LNCAP (cell line): Measurements from ENCODE around the gene N4BP3.

ENCODE experiments used
- TF ChIP-seq, protein P1 (sequence below): fragments of 450-650 bp; IDR thresholded peaks from 2 replicates; pipeline ENCODE4 v1.5.1; 2017; ENCODE audit warnings: mild to moderate bottlenecking

The N4BP3 gene, protein sequence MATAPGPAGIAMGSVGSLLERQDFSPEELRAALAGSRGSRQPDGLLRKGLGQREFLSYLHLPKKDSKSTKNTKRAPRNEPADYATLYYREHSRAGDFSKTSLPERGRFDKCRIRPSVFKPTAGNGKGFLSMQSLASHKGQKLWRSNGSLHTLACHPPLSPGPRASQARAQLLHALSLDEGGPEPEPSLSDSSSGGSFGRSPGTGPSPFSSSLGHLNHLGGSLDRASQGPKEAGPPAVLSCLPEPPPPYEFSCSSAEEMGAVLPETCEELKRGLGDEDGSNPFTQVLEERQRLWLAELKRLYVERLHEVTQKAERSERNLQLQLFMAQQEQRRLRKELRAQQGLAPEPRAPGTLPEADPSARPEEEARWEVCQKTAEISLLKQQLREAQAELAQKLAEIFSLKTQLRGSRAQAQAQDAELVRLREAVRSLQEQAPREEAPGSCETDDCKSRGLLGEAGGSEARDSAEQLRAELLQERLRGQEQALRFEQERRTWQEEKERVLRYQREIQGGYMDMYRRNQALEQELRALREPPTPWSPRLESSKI

DNA sequence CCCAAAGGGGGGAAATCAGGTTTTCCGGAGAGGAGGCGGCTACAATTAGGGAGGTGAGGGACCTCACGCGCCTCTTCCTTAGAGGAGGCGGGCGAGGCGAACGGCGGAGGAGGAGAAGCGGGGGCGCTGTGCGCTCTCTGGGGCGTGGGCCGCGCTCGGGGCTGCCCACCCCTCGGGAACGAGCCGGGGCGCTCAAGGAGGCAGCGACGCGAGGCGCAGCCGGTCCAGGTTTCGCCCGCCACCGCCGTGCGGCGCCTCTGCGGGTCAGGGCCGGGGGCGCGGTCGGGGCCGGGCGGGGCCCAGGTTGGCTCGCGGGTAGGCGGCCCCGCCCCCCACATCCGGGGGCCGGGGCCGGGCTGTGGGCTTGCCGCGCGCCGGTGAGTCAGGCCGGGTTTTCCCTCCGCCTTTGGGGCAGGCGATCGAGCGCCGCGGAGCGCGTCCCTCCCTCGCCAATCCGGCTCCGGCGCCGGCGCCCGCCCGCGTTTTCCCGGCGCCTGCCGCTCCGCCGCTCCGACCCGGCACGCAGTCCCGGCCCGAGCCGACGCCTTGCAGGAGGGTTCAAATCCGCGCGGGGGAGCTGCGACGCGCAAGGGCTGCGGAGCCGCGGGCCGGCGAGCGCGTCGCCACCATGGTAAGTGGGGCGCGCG lies at the start of gene N4BP3:
TSS of gene N4BP3 (plus strand) at position 392 of the 647 bp plus-strand sequence. CDS start 6,052 bp downstream, outside the sequence.
- TF ChIP-seq, protein P1, sequence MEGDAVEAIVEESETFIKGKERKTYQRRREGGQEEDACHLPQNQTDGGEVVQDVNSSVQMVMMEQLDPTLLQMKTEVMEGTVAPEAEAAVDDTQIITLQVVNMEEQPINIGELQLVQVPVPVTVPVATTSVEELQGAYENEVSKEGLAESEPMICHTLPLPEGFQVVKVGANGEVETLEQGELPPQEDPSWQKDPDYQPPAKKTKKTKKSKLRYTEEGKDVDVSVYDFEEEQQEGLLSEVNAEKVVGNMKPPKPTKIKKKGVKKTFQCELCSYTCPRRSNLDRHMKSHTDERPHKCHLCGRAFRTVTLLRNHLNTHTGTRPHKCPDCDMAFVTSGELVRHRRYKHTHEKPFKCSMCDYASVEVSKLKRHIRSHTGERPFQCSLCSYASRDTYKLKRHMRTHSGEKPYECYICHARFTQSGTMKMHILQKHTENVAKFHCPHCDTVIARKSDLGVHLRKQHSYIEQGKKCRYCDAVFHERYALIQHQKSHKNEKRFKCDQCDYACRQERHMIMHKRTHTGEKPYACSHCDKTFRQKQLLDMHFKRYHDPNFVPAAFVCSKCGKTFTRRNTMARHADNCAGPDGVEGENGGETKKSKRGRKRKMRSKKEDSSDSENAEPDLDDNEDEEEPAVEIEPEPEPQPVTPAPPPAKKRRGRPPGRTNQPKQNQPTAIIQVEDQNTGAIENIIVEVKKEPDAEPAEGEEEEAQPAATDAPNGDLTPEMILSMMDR, result peak; percentile 27; the same call in 1 of the 2 replicates

DNA sequence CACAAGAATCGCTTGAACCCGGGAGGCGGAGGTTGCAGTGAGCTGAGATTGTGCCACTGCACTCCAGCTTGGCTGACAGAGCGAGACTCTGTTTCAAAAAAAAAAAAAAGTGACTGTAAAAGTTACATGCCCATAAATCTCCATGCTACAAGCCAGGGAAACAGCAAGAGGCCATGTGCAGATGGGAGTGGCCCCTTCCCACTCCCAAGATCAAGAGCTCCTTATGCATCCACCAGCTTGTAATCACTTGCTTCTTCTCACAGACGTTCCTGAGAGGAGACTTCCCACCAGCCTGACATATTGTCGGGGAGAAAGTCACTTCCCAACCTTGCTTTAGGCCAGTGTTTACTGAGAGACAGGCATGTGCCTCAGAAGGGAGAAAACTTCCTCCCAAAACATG lies 45.6 kb upstream of the N4BP3 start:
- TF ChIP-seq, protein P1, result no peak

DNA sequence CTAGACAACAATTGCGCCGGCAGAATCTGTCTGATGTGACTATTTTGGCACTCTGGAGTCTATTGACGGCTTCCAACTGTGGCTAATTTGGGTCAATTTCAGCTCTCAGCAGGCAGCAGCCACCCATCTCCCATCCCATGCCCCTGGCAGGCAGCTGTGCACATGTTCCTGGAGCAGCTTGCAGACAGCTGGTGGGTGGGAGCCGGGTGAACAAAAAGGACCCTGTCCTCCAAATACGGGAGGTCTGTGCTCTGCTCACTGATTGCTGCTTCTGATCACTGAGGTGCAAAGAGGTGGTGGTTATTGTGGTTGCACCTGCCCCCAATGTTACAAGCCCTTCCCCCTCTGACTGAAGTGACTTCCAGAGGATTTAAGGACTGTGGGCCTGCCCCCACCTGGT lies 45.0 kb upstream of the N4BP3 start:
- TF ChIP-seq, protein P1, result no peak

DNA sequence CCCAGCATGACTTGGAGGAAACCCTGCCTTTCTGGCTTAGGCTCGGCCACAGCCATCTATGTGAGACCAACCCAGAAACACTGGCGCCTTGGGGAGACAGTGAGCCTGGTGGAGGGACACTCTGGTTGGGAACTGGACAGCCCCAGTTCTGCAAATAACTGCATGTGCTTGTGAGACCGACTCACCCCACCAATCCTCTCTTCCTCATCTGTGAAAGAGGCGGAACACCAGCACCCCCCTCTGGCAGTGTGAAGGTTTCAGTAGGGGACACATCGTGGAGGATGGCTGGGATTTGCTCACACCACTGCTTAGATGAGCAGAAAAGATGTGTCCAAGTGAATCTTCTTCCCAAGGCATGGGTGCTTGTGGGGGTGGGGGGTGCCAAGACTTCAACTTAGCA lies 43.4 kb upstream of the N4BP3 start:
- TF ChIP-seq, protein P1, result peak; percentile 28; the same call in 1 of the 2 replicates

DNA sequence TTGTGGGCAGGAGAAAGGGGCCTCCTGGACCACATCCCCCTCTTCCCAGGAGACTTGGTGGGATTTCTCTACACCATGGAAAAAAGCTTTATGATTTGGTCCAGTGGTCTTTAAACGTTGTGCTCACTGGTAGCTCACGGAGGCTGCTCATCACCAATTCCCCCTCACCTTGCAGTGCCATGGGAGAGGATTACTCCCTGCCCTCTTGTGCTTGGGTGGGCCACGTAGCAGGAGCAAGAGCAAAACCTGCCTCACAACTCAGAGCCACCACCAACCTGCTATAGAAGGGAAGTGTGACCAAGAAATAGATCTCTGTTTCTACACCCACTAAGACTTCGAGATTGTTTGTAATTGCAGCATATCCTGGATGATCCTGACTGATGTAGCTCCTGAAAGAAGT lies 42.2 kb upstream of the N4BP3 start:
- TF ChIP-seq, protein P1, result no peak

DNA sequence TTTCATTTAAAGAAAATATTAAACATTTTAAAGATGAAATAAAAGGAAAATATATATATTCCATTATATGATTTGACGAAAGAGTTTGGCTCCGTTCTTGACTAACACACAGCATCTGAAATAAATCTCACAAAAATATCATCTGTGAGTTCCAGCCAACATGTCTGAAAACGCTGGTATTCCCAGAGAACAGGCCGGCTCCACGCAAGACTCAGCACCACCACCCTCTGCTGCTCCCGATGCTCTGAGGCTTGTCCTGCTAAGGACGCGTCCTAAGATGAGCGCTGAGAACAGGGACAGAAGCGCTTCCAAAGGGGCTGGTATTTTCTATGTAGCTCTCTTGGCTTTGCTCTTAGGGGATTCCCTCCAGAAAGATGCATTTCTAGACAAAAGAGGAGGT lies 40.6 kb upstream of the N4BP3 start:
- TF ChIP-seq, protein P1, result no peak

DNA sequence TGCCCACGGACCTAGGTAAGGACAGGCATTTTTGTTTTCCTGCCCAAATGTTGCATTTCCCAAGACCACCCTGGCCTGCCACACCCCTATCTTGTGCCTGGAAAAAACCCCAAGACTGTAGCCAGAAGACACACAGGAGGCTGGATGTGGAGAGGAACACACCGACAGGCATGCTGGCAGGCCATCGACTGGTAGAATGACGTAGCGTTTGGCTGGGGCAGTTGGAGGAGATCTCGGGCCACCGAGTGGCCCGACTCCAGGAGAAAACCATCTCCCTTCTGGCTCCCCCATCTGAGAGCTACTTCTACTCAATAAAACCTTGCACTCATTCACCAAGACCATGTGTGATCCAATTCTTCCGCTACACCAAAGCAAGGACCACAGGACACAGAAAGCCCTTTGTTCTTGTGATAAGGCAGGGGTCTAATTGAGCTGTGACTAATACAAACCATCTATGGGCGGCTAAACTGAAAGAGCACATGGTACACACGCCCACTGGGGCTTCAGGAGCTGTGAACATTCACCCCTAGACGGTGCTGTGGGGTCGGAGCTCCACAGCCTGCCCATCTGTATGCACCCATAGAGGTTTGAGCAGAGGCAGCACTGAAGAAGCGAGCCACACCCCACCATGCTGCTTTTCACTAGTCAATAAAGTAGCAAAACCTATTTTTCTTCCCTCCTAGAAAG lies 38.9 kb upstream of the N4BP3 start:
- TF ChIP-seq, protein P1, result no peak
